Measurements from ENCODE around the gene XPNPEP3. TPM values are rescaled to one million over a fixed set of nuclear protein-coding genes. Genes with fewer than 3 reads are reported as not detected.
A peak's percentile ranks its signal among the peaks of the same experiment; 100 is the strongest.

XPNPEP3 gene
- total RNA-seq (10 to 100 TPM in 1 of 5 donors, 1 to 10 TPM in 4; 4.9 to 12.5 (median 6.4) TPM), polyA plus RNA-seq (1 to 10 TPM; 3.0 to 4.0 (median 3.4) TPM)
- long read RNA-seq, donor 1: 0 reads
- long read RNA-seq, donor 2, full-length matches to known transcripts: 2 of 8 reads
- long read RNA-seq, donor 2, partial matches to known transcripts: 6 of 8 reads
- long read RNA-seq, donor 2, other reads (novel, unspliced or antisense): 0 of 8 reads
- long read RNA-seq, donor 3, partial matches to known transcripts: 0 of 2 reads
- long read RNA-seq, donor 3, other reads (novel, unspliced or antisense): 0 of 2 reads
- long read RNA-seq, donor 4: 0 reads
- long read RNA-seq, donor 5, partial matches to known transcripts: 0 of 2 reads
- long read RNA-seq, donor 5, other reads (novel, unspliced or antisense): 0 of 2 reads
- long read RNA-seq, donor 6, transcript XPNPEP3-205 (3 exons, 1,418 nt): major isoform, 6 of 6 reads
- long read RNA-seq, donor 6, partial matches to known transcripts: 0 of 6 reads
- long read RNA-seq, donor 6, other reads (novel, unspliced or antisense): 0 of 6 reads
- long read RNA-seq, donor 7, partial matches to known transcripts: 0 of 3 reads
- long read RNA-seq, donor 7, other reads (novel, unspliced or antisense): 0 of 3 reads
- long read RNA-seq, donor 8, partial matches to known transcripts: 0 of 2 reads
- long read RNA-seq, donor 8, other reads (novel, unspliced or antisense): 0 of 2 reads
- long read RNA-seq, donor 9, partial matches to known transcripts: 0 of 3 reads
- long read RNA-seq, donor 9, other reads (novel, unspliced or antisense): 0 of 3 reads
- long read RNA-seq, donor 10: 0 reads

GRCh38 chr22:40856513-40857308 lies at the start of gene XPNPEP3, which contains the start of gene ST13:
Gene XPNPEP3 (plus strand): TSS chr22:40857148. CDS start chr22:40857182, 34 bp downstream.
Gene ST13 (minus strand): TSS chr22:40856639. CDS start chr22:40856540, 99 bp downstream.
- Histone ChIP-seq H3K4me1 (peaks cover 36 to 63% (median 52%) of the 10 kb centered on the region in 4 donors), H3K27me3 (no peaks in the 10 kb centered on the region), H3K9me3 (no peaks in the 10 kb centered on the region), H3K27ac (peak within 1 kb of the TSS; percentile 96 to 98 (median 98)), H3K4me3 (peak within 1 kb of the TSS; percentile 87 to 97 (median 94)), H3K36me3 (peaks cover 0 to 15% (median 13%) of the 10 kb centered on the region in 4 donors)
- 0 to 1% (median 0%) methylated on average over 29 to 63 of the region's 63 CpGs for WGBS, 5 donors
- no peak for TF ChIP-seq EP300 (IDR thresholded peaks at IDR 0.05)
- peak; percentile 71 to 90 (median 74) for TF ChIP-seq POLR2AphosphoS5 (IDR thresholded peaks at IDR 0.05)
- TF ChIP-seq POLR2A (IDR thresholded peaks at IDR 0.05): peak in 1 of 4 donors; percentile 30
- peak in 1 of 7 experiments; percentile 12 for TF ChIP-seq CTCF (IDR thresholded peaks at IDR 0.05)
- intact Hi-C loops (cut with DNase I; ENCODE audit: low total_unique reads): no loop called here
- peak; percentile 97 to 99 for DNase-seq

- Histone ChIP-seq H3K27ac (no peak overlapping the region), H3K4me1 (peaks cover 0 to 6% (median 0%) of the 10 kb centered on the region in 4 donors), H3K4me3 (no peak overlapping the region), H3K27me3 (no peaks in the 10 kb centered on the region), H3K9me3 (no peaks in the 10 kb centered on the region), H3K36me3 (peaks cover 0 to 6% (median 1%) of the 10 kb centered on the region in 4 donors)
- WGBS, 5 donors: 60 to 65% (median 61%) methylated on average over 6 of the region's 6 CpGs
- TF ChIP-seq EP300 (IDR thresholded peaks at IDR 0.05) (no peak), POLR2AphosphoS5 (IDR thresholded peaks at IDR 0.05) (no peak), CTCF (IDR thresholded peaks at IDR 0.05) (no peak), POLR2A (IDR thresholded peaks at IDR 0.05) (no peak)
- intact Hi-C loops (cut with DNase I; ENCODE audit: low total_unique reads): no loop called here
- no peak for DNase-seq
Observed at GRCh38 chr22:40808018-40808841, 48.7 kb upstream of the XPNPEP3 start.

GRCh38 chr22:40813912-40814315 lies 43.0 kb upstream of the XPNPEP3 start:
- intact Hi-C loops (cut with DNase I; ENCODE audit: low total_unique reads): no loop called here
- DNase-seq: no peak
- no peak overlapping the region for H3K4me3 ChIP-seq
- peaks cover 0 to 13% (median 2%) of the 10 kb centered on the region in 4 donors for H3K36me3 ChIP-seq
- H3K9me3 ChIP-seq: no peaks in the 10 kb centered on the region
- H3K27me3 ChIP-seq: no peaks in the 10 kb centered on the region
- TF ChIP-seq CTCF (IDR thresholded peaks at IDR 0.05): no peak
- no peak for TF ChIP-seq EP300 (IDR thresholded peaks at IDR 0.05)
- no peak for TF ChIP-seq POLR2AphosphoS5 (IDR thresholded peaks at IDR 0.05)
- TF ChIP-seq POLR2A (IDR thresholded peaks at IDR 0.05): no peak
- peaks cover 15 to 28% (median 20%) of the 10 kb centered on the region in 4 donors for H3K4me1 ChIP-seq
- no peak overlapping the region for H3K27ac ChIP-seq
